Astrocyte of the spinal cord (primary cell): ENCODE data around the gene ACOT4.

Experiments
- DNase-seq: peaks from one replicate; pipeline ENCODE4 v3.0.0; 2011; ENCODE audit warnings: low read depth, low spot score
- H3K4me3 ChIP-seq: 2 replicates; pipeline ENCODE4 v1.5.1; 2011; ENCODE audit warnings: low read depth, mild to moderate bottlenecking, low read length, moderate library complexity
- in situ Hi-C: cut with HindIII; loops from 2 replicates; pipeline ENCODE4 v1.10.0; 2017; ENCODE audit warnings: low sequenced_read_pairs
- TF ChIP-seq, protein P1 (sequence below): IDR thresholded peaks from 2 replicates; pipeline ENCODE4 v1.5.1; 2012; ENCODE audit warnings: low read depth, mild to moderate bottlenecking, low read length, inconsistent platforms

ACOT4 gene

DNA sequence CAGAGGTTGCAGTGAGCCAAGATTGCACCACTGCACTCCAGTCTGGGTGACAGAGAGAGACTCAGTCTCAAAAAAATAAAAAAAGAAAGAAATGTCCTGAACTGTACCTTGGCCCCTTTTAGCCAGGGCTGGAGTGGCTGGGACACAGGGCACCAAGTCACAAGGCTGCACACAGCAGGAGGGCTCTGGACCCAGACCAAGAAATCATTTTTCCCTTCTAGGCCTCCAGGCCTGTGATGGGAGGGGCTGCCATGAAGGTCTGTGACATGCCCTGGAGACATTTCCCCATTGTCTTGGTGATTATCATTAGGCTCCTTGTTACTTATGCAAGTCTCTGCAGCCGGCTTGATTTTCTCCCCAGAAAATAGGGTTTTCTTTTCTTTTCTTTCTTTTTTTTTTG is 15.6 kb downstream of the ACOT4 start:
- in situ Hi-C loops: no loop called here
- H3K4me3 ChIP-seq: no peak overlapping the region
- DNase-seq: no peak
- TF ChIP-seq, protein P1, sequence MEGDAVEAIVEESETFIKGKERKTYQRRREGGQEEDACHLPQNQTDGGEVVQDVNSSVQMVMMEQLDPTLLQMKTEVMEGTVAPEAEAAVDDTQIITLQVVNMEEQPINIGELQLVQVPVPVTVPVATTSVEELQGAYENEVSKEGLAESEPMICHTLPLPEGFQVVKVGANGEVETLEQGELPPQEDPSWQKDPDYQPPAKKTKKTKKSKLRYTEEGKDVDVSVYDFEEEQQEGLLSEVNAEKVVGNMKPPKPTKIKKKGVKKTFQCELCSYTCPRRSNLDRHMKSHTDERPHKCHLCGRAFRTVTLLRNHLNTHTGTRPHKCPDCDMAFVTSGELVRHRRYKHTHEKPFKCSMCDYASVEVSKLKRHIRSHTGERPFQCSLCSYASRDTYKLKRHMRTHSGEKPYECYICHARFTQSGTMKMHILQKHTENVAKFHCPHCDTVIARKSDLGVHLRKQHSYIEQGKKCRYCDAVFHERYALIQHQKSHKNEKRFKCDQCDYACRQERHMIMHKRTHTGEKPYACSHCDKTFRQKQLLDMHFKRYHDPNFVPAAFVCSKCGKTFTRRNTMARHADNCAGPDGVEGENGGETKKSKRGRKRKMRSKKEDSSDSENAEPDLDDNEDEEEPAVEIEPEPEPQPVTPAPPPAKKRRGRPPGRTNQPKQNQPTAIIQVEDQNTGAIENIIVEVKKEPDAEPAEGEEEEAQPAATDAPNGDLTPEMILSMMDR: no peak

DNA sequence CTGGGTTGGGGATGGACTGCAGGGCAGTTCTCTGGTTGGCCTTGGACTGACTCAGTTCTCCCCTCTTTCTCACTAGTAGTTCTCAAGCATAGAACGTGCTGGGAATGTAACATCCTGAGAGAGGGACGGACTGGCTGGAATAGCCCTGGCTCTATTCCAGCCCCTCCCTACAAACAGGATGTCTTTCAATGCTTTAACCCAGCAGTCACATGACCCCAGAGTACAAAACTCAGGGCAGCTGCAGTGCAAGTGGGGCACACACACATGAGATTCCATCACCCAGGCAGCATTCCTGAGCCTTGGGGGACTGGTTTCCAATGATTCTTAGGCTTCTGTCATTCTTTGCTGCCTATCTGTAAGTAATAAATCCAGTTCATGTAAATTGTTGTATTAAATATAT is 19.0 kb downstream of the ACOT4 start:
- TF ChIP-seq, protein P1: no peak
- in situ Hi-C loops: no loop called here
- H3K4me3 ChIP-seq: no peak overlapping the region
- peak; percentile 10 for DNase-seq

DNA sequence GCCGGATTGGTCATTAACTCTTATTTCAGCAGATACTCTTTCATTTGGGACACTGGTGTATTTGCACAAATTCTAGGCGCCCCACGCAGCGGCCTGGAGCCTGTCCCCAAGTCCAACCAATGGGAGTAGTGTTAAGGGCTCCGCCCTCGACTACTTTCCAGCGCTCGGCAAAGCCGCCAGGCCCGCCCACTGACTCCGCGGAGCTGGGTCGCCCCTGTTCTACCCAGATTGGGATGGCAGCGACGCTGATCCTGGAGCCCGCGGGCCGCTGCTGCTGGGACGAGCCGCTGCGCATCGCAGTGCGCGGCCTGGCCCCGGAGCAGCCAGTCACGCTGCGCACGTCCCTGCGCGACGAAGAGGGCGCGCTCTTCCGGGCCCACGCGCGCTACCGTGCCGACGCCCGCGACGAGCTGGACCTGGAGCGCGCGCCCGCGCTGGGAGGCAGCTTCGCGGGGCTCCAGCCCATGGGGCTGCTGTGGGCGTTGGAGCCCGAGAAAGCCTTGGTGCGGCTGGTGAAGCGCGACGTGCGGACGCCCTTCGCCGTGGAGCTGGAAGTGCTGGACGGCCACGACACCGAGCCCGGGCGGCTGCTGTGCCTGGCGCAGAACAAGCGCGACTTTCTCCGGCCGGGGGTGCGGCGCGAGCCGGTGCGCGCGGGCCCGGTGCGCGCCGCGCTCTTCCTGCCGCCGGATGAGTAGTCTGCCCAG is 20.8 kb downstream of the ACOT4 start, which contains the start of gene ACOT6:
Gene ACOT6 (plus strand): TSS at position 179 of the 707 bp plus-strand sequence. CDS start 55 bp downstream, at position 234.
- DNase-seq: peak; percentile 74
- peak within 1 kb of the TSS; percentile 48 for H3K4me3 ChIP-seq
- TF ChIP-seq, protein P1: no peak
- in situ Hi-C loops: no loop called here

DNA sequence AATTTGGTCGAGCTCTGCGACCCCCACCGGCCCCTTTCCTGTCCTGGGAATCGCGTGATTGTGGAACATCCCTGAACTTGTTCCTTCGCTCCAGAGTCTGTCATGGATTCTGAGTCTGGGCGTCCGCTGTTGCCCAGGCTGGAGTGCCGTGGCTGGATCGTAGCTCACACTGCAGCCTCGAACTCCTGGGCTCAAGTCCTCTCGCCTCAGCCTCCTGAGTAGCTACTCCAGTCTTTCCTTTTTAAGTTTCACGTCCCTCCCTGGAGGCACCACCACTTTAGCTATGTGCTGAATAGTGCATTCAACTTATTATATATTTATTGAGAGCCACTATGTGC is 21.3 kb downstream of the ACOT4 start:
- H3K4me3 ChIP-seq: peak overlapping the region; percentile 48
- TF ChIP-seq, protein P1: no peak
- DNase-seq: no peak
- in situ Hi-C loops: no loop called here

DNA sequence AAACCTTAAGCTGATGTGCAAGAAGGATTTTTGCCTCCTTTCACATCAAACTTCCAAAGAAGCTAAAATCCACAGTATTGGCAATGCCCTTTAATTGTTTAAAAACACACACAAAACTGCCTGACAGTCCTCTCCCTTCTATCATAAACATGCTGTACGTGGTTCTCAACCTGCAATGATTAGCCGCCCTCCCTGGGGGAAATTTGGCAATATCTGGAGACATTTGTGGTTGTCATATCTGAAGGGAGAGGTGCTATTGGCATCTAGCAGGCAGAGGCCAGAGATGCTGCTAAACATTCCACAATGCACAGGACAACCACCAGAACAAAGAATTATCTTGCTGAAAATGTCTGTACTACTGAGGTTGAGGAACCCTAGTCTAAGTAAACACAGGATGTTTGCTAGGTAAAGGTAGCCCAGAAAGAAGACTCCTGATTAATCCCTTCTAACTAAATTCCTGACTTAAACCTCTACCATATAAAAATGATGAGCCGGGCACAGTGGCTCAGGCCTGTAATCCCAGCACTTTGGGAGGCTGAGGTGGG is 21.8 kb downstream of the ACOT4 start:
- in situ Hi-C loops: no loop called here
- no peak overlapping the region for H3K4me3 ChIP-seq
- TF ChIP-seq, protein P1: no peak
- DNase-seq: no peak

DNA sequence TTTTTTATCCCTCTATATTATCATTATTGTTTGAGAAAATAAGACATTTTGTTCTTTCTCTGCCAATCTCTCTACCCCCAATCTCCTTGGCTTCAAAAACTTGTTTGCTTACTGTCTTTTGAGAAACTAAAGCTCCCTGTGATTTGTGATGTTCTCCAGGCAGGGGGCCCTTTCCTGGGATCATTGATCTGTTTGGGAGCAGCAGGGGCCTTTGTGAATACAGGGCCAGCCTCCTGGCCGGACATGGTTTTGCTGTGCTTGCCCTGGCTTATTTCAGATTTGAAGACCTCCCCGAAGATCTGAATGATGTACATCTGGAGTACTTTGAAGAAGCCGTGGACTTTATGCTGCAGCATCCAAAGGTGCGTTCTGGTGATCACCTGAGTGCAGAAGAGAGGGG is 25.2 kb downstream of the ACOT4 start:
- DNase-seq: no peak
- TF ChIP-seq, protein P1: no peak
- in situ Hi-C loops: no loop called here
- H3K4me3 ChIP-seq: no peak overlapping the region
